Measurements from ENCODE around the gene ESYT1.
A peak's percentile ranks its signal among the peaks of the same experiment; 100 is the strongest.

ESYT1 gene, protein sequence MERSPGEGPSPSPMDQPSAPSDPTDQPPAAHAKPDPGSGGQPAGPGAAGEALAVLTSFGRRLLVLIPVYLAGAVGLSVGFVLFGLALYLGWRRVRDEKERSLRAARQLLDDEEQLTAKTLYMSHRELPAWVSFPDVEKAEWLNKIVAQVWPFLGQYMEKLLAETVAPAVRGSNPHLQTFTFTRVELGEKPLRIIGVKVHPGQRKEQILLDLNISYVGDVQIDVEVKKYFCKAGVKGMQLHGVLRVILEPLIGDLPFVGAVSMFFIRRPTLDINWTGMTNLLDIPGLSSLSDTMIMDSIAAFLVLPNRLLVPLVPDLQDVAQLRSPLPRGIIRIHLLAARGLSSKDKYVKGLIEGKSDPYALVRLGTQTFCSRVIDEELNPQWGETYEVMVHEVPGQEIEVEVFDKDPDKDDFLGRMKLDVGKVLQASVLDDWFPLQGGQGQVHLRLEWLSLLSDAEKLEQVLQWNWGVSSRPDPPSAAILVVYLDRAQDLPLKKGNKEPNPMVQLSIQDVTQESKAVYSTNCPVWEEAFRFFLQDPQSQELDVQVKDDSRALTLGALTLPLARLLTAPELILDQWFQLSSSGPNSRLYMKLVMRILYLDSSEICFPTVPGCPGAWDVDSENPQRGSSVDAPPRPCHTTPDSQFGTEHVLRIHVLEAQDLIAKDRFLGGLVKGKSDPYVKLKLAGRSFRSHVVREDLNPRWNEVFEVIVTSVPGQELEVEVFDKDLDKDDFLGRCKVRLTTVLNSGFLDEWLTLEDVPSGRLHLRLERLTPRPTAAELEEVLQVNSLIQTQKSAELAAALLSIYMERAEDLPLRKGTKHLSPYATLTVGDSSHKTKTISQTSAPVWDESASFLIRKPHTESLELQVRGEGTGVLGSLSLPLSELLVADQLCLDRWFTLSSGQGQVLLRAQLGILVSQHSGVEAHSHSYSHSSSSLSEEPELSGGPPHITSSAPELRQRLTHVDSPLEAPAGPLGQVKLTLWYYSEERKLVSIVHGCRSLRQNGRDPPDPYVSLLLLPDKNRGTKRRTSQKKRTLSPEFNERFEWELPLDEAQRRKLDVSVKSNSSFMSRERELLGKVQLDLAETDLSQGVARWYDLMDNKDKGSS

DNA sequence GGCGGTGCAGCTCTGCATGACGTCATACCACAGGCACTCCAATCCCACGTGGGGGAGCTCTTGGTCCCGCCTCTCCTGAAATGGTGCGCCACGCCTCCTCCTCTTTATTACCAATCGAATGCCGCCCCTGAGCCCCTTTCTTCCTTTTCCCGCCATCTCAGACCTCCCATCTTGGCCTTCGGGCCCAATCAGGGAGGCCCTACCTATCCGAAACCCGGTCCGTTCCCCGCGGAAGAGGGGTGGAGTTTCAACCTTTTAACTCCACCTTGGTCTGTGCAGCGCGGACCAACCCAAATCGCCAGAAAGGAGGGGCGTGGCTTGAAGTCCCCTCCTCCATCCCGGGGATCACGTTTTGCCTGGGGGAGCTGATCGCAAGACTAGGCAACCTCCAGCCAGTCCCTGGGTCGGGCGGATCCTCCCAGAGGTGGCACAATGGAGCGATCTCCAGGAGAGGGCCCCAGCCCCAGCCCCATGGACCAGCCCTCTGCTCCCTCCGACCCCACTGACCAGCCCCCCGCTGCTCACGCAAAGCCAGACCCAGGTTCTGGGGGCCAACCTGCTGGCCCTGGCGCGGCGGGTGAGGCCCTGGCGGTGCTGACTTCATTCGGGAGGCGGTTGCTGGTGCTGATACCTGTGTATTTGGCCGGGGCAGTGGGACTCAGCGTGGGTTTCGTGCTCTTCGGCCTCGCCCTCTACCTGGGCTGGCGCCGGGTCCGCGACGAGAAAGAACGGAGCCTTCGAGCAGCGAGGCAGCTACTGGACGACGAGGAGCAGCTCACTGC lies at the start of gene ESYT1:
TSS of gene ESYT1 (plus strand) at position 380 of the 782 bp plus-strand sequence. CDS start at position 433, 53 bp downstream.
- peak; percentile 99 for DNase-seq

DNA sequence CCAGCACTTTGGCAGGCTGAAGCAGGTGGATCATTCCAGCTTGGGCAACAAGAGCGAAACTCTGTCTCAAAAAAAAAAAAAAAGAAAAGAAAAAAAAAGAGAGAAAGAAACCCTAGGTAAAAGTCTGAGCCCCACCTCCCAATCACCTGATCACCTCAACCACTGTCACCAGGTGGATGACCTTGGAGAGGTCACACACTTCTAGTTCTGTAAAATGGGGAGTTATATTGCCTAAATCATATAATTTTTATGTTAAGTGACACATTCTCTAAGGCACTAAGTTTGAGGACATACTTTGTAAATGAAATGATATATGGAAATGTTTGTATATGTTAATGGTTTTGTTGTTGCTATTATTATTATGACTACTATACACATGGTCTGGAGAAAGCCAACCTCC lies 49.6 kb upstream of the ESYT1 start:
- DNase-seq, result peak; percentile 5

DNA sequence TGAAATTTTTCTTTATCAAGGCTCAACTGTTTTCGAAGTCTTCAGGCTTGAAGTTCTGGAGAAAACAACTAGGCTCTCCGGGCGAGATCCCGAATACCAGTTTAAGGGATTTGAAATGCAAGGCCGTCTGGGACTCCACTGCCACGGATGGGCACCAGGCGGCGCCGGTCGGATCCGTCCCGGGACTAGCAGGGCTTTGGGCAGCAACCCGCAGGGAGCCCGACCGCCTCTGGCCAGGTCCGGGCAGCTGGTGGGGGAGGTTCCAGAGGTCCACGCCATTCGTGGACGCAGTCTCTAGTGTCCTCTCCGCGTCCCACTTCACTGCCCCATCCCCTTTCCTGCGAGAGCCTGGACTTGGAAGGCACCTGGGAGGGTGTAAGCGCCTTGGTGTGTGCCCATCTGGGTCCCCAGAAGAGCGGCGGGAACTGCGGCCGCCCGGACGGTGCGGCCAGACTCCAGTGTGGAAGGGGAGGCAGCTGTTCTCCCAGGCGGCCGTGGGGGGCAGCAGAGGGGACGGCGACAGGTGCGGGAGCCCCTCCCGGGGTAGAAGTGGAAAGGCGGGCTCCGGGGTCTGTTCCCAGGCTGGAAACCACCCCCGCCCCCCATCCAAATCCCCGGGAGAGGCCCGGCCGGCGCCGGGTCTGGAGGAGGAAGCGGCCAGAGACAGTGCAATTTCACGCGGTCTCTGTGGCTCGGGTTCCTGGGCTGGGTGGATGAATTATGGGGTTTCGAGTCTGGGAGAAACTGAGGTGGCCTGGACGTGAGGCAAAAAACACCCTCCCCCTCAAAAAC lies 48.9 kb upstream of the ESYT1 start:
- peak; percentile 69 for DNase-seq

DNA sequence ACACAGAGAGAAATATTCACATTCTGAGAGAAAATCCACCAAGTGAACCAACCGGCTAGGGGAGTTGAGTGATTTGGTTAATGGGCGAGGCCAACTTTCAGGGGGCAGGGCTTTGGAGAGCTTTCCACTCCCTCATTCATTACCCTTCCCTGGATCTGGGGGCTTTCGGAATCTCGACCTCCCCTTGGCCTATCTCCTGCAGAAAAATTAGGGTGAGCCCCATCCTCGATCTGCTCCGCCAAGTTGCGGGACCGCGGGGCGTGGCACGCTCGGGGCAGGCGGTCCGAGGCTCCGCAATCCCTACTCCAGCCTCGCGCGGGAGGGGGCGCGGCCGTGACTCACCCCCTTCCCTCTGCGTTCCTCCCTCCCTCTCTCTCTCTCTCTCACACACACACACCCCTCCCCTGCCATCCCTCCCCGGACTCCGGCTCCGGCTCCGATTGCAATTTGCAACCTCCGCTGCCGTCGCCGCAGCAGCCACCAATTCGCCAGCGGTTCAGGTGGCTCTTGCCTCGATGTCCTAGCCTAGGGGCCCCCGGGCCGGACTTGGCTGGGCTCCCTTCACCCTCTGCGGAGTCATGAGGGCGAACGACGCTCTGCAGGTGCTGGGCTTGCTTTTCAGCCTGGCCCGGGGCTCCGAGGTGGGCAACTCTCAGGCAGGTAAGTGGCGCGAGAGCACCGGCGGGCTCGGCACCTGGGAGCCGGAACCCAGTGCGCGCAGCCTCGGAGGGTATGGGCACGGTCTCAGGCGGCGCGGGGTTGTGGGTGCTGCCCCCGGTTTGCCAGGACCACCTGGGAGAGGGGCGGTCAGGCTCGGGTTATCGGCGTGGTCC lies 48.1 kb upstream of the ESYT1 start, which contains the start of gene ERBB3:
TSS of gene ERBB3 (plus strand) at position 443 of the 833 bp plus-strand sequence. CDS start at position 579, 136 bp downstream.
- DNase-seq, result peak; percentile 73

DNA sequence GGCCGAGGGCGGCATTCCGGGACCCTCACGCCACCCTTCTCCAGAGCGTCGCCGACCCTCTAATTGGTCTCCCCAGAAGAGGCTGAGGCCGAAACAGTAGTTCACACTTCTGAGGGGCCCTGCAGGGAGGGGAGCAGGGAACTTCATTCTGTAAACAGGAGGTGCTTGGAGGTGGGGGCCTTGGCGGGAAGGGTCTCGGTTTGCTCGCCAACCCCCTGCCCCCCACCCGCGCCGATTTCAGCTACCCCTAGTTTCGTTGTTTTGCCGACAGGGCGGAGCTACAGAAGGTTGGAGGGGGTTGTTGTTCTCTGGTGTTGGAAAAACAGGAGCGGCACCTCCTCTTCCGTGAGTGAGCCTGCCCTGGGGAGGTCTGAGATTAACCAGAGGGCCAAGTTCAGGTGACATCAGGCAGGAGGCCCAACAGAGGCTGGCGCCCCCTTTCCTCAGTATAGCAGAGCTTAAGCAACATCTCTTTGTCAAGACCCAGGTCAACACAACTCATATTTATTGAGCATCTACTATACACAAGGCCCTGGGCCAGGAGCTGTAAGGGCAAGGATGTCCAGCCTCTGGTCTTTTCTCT lies 47.4 kb upstream of the ESYT1 start:
- DNase-seq, result peak; percentile 33

DNA sequence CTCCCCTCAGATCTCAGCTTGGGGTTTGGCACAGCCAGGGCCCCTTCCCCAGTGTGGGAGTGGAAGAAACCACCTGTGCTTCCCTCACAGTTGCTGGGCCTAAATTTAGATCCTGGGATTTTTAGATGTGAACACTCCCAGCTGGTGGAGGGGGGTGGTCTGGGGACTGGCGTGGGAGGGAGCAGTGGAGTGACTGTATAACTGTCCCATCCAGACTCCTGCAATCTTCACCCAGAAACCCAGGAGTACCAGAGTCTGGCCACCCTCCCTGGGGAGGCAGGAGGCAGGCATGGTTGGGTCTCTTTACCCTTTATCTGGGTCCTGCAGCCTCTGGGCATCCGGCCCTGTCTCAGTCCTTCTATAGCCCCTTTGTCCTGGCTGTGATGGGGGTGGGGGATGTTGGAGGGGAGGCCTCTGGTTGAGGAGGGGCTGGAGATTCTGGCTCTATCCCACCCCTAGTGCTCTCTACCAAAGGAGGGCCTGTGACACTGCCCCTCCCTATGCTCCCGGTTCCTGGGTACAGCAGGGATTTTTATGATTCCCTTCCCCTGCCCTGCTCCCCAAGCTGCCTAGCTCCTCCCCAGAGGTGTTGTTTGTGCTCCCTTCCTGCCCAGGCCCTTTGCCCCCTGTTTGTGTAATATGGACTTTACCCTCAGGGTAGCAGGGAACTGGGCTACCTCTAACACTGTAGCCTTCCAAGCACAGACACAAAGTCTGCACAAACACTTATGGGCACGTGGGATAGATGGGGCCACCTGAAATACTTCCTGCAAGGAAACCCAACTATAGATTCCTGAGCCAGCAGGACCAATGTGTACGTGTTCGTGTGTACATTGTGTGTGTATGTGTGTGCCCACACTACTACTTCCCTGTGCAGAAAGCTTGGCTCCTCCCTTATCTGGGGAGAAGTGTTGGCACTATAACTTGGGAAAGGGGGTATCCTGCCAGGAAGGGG lies 46.4 kb upstream of the ESYT1 start:
- no peak for DNase-seq

DNA sequence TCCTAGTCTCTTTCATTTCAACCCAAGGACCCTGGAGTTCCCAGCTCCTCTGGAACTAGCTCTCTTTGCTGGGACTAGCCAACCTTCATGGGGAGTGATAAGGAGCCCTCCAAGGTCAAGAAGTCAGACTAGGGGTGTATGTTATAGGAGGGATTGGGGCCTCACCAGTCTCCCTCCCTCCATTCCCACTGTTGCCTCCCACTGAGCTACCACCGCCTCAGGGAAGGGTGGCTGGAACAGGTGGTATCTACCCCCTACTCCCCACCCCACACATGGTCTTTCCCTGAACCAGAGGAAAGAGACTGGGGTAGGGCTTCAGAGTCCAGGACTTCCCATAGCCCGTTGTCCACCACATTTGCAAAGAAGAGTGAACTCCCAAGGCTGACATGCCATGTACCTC lies 45.7 kb upstream of the ESYT1 start:
- DNase-seq, result no peak

DNA sequence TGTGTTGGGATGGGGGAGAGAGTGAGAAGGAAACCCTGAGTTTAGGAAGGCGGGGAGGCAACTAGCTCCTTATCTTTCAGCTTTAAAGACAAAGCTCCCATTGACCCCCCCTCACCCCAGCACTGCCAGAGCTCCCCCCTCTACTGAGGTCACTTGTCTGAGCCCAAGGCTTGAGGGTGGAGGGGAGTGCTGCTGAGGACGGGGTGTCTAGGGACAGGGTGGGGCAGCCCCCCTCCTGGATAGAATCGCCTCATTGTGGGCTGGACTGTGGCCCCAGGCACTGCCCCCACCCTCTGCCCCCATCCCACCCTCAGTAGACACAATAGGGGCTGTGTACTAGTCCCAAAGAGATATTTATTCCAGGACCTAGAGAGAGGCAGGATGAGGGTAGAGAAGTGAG lies 45.1 kb upstream of the ESYT1 start:
- DNase-seq, result no peak

DNA sequence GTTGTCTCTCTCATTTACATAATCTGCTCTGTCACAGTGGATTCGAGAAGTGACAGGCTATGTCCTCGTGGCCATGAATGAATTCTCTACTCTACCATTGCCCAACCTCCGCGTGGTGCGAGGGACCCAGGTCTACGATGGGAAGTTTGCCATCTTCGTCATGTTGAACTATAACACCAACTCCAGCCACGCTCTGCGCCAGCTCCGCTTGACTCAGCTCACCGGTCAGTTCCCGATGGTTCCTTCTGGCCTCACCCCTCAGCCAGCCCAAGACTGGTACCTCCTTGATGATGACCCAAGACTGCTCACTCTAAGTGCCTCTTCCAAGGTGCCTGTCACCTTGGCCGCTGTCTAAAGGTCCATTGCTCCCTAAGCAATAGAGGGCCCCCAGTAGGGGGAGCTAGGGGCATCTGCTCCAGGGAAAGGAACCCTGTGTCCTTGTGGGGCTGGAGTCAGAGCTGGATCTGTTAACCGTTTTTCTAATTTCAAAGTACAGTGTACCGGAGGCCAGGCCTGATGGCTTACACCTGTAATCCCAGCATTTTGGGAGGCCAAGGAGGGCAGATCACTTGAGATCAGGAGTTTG lies 43.0 kb upstream of the ESYT1 start:
- no peak for DNase-seq

DNA sequence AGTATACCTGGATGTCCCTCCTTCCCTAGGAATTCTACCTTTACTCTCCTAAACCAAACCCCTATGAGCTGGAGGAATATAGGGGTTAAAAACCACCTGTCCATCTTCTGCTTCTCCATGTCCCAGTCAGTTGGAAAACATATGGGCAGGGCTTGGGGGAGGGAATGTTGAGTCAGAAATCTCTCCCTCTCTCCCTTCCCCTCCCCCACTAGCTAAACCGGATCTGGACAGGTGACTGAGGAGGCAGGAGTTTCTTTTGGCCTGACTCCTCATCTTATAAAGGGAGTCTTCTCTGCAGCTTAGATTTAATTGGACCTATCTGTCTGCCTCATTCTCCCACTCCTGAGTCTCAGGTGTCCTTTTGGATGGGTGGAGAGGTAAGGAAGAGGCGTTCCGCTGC lies 42.0 kb upstream of the ESYT1 start:
- DNase-seq, result no peak

DNA sequence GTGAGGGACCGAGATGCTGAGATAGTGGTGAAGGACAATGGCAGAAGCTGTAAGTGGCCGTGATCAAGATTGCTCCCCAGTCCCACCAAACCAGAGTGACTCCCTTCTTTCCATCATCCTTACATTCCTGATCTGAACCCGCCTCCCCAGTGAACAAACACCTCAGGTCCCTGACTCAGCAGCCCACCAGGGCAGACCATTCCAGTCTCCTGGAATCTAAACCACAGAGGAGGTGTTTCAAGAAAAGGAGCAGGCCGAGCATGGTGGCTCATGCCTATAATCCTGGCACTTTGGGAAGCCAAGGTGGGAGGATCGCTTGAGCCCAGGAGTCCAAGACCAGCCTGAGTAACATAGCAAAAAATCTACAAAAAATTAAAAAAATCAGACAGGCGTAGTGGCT lies 41.5 kb upstream of the ESYT1 start:
- DNase-seq, result no peak

DNA sequence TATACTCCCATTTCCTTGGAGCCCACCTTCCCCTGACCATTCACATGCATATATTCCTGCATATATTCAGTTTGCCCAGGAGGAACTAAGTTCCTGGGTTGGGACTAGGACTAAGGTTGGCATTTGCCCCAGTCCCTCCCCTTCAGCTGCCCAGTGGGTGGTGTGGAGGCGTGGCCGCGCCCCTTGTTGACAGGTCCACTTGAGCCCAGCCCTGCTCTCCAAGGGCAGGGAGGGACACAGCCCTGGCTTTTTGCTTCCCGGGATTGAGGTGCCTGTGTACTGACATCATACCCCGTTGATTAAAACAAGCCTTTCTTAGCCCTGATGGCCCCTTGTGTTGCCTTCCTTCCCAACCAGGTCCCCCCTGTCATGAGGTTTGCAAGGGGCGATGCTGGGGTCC lies 40.8 kb upstream of the ESYT1 start:
- no peak for DNase-seq

DNA sequence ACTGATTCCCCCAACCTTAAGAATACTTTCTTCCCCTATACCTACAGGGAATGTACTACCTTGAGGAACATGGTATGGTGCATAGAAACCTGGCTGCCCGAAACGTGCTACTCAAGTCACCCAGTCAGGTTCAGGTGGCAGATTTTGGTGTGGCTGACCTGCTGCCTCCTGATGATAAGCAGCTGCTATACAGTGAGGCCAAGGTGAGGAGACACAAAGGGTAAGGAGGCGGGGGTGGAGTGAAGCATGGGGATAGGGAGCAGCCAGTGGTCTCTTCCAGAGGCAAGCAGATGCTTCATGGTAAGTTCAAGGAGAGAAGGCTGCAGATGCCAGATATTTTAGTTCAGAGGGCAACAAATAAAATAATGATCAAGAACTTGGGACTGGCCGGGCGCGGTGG lies 30.3 kb upstream of the ESYT1 start:
- no peak for DNase-seq

DNA sequence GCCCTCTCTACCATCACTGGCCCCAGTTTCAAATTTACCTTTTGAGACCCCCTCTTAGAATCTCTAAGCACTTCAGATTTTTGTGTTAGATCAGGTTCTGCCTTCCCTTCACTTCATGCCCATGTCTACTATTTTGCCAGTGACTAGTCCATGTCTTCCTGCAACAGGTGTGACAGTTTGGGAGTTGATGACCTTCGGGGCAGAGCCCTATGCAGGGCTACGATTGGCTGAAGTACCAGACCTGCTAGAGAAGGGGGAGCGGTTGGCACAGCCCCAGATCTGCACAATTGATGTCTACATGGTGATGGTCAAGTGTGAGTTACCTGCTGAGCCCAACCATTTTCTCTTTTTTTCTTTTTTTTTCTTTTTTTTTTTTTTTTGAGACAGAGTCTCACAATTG lies 29.5 kb upstream of the ESYT1 start:
- no peak for DNase-seq

DNA sequence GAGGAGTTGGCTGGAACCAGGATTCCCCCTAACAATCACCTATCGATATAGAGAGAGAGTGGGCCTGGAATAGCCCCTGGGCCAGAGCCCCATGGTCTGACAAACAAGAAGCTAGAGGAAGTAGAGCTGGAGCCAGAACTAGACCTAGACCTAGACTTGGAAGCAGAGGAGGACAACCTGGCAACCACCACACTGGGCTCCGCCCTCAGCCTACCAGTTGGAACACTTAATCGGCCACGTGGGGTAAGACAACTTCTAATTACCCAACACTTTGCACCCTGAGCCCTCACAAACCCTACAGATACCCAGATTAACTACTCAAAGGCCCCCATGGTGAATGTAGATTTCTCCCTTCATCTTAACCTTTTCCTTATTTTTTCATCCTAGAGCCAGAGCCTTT lies 28.3 kb upstream of the ESYT1 start:
- no peak for DNase-seq

DNA sequence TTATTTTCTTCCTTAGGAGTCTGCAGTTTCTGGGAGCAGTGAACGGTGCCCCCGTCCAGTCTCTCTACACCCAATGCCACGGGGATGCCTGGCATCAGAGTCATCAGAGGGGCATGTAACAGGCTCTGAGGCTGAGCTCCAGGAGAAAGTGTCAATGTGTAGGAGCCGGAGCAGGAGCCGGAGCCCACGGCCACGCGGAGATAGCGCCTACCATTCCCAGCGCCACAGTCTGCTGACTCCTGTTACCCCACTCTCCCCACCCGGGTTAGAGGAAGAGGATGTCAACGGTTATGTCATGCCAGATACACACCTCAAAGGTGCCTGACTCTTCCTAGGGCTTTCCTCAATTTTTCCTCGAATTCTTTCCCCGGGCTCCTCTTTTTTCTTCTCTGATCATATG lies 27.0 kb upstream of the ESYT1 start:
- DNase-seq, result no peak

DNA sequence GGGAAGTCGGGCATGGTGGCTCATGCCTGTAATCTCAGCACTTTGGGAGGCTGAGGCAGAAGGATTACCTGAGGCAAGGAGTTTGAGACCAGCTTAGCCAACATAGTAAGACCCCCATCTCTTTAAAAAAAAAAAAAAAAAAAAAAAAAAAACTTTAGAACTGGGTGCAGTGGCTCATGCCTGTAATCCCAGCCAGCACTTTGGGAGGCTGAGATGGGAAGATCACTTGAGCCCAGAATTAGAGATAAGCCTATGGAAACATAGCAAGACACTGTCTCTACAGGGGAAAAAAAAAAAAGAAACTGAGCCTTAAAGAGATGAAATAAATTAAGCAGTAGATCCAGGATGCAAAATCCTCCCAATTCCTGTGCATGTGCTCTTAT lies 25.4 kb upstream of the ESYT1 start:
- no peak for DNase-seq

DNA sequence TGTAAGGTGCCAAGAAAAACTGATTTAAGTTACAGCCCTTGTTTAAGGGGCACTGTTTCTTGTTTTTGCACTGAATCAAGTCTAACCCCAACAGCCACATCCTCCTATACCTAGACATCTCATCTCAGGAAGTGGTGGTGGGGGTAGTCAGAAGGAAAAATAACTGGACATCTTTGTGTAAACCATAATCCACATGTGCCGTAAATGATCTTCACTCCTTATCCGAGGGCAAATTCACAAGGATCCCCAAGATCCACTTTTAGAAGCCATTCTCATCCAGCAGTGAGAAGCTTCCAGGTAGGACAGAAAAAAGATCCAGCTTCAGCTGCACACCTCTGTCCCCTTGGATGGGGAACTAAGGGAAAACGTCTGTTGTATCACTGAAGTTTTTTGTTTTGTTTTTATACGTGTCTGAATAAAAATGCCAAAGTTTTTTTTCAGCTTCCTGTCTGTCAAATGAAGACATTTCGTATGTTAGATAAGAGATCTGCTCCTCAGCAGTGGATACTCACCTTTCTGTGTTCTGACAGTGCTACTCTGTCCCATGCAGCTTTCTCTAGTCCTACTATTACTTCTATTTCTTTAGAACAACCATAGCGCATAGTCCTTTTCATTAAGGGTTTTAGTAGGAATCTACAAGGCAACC lies 24.9 kb upstream of the ESYT1 start:
- no peak for DNase-seq

DNA sequence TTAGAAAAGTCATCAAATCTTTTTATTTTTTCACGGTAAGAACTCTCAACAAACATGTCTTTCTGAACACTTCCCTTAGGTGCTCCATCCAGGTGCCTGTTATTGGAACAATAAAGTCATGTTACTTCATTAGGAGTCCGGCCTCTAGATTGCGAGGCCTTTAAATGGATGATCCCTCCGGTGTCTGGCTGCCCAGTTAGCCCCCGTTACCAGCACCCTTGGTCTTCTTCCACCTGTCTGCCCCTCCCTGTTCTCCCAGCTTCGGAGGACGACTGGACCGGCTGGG lies 24.3 kb upstream of the ESYT1 start:
- DNase-seq, result no peak

All from NCI-H2171 treated with DMSO at 0.1 percent for 48 hours (cell line).